ENCODE data around the gene PERM1. TPM values are rescaled to one million over a fixed set of nuclear protein-coding genes. Genes with fewer than 3 reads are reported as not detected.

PERM1 gene
- total RNA-seq, 1 experiment from 2014 or later: 0.39 TPM

- no peak overlapping the region for H3K27ac ChIP-seq (ENCODE audit: low read depth, low read length)
- no peak for TF ChIP-seq ZBTB33 (IDR thresholded peaks at IDR 0.05; ENCODE audit: extremely low read depth, insufficient replicate concordance, low read length)
- TF ChIP-seq YY1 (IDR thresholded peaks at IDR 0.05; ENCODE audit: extremely low read depth, insufficient replicate concordance, low read depth, low read length): no peak
- TF ChIP-seq CTCF (IDR thresholded peaks at IDR 0.05 in 2 of 3, conservative IDR thresholded peaks at IDR 0.05 in 1 of 3; ENCODE audit: borderline replicate concordance in 1 of 3, insufficient read depth in 1 of 3, low read depth in 2 of 3, low read length in 2 of 3): no peak
- no peak for TF ChIP-seq REST (IDR thresholded peaks at IDR 0.05; ENCODE audit: low read depth)
- TF ChIP-seq ATF3 (IDR thresholded peaks at IDR 0.05): no peak
- no peak for TF ChIP-seq EZH2phosphoT487 (IDR thresholded peaks at IDR 0.05; ENCODE audit: borderline replicate concordance)
- no peak for TF ChIP-seq CBX3 (IDR thresholded peaks at IDR 0.05; ENCODE audit: low read depth)
- TF ChIP-seq SRF (IDR thresholded peaks at IDR 0.05; ENCODE audit: low read depth): no peak
- no peak for TF ChIP-seq ZNF274 (IDR thresholded peaks at IDR 0.05; ENCODE audit: low read depth, low read length)
- no peak for TF ChIP-seq SP1 (IDR thresholded peaks at IDR 0.05; ENCODE audit: low read depth)
- no peak for TF ChIP-seq ZFX (IDR thresholded peaks at IDR 0.05)
- no peak for TF ChIP-seq EGR1 (IDR thresholded peaks at IDR 0.05; ENCODE audit: low read depth)
- no peak for TF ChIP-seq JUND (IDR thresholded peaks at IDR 0.05)
- no peak for TF ChIP-seq EZH2 (IDR thresholded peaks at IDR 0.05)
- H4K20me1 ChIP-seq (ENCODE audit: insufficient read depth): no peaks in the 10 kb centered on the region
- intact Hi-C loops (cut with micrococcal nuclease): no loop called here
- ChIA-PET CTCF (no interaction called here), POLR2A (no interaction called here), RAD21 (ENCODE audit: low non-redundant PET in 1 of 2, low total read pairs in 2 of 2, uncharacterized antibody in 2 of 2, unreplicated experiment in 2 of 2) (no interaction called here)
- no peak overlapping the region for H3K4me3 ChIP-seq (replicated peaks in 1 of 2; ENCODE audit: low read depth in 1 of 2, low read length in 2 of 2)
- no peak overlapping the region for H3K4me2 ChIP-seq (ENCODE audit: low read length)
- H3K79me2 ChIP-seq (ENCODE audit: insufficient read depth, low read length): no peaks in the 10 kb centered on the region
- H3K36me3 ChIP-seq (ENCODE audit: control insufficient read depth in 1 of 2, insufficient read depth in 2 of 2, low read length in 2 of 2): no peaks in the 10 kb centered on the region
- H3K9me2 ChIP-seq (ENCODE audit: insufficient read depth): no peaks in the 10 kb centered on the region
- H2AFZ ChIP-seq (ENCODE audit: low read depth, low read length, poor library complexity, severe bottlenecking): no peak overlapping the region
- peaks cover 18% of the 10 kb centered on the region; the same call in 1 of the 2 replicates for H3K27me3 ChIP-seq (ENCODE audit: insufficient read depth, low read length)
- no peak overlapping the region for H3K9ac ChIP-seq (ENCODE audit: low read length)
- no peak for ATAC-seq
- H3K4me1 ChIP-seq (ENCODE audit: control insufficient read depth in 1 of 2, insufficient read depth in 2 of 2, low read length in 2 of 2): peaks cover 40 to 47% of the 10 kb centered on the region in 2 experiments
- DNase-seq (ENCODE audit: low read depth, low spot score): no peak
- no peaks in the 10 kb centered on the region for H3K9me3 ChIP-seq (ENCODE audit: control insufficient read depth in 1 of 2, insufficient read depth in 1 of 2, low read depth in 1 of 2, low read length in 2 of 2)
- no TSS peak for BruUV-seq (replicated peaks)
Measured at GRCh38 chr1:936348-937264, 45.3 kb downstream of the PERM1 start.

Measured in HCT116 (cell line).